ENCODE measurements around the gene CEMIP2.

Gene CEMIP2

DNA sequence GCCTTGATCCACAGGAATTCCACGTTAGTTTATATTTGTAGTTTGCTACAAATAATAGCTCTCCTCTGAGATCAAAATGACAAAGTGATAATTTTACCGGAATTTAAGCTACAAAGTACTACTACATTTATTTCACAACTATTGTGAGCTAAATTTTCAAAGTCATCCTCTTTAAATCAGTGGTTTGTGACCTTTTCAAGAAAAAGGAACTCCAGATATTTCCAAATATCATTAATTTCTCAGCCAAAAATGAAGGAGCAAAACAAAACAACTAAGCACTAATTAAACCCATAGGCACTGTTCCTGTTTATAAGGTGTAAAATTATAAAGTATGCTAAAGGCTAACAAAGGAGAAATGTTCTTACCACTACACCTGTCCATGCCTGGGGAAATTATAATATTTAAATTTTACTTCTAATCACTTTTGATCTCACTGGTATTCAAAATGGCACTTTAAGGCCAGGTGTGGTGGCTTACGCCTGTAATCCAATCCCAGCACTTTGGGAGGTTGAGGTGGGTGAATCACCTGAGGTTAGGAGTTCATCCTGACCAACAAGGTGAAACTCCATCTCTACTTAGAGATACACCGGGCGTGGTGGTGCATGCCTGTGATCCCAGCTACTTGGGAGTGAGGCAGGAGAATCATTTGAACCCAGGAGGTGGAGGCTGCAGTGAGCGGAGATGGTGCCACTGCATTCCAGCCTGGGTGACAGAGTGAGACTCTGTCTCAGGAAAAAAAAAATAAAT is 77.5 kb downstream of the CEMIP2 start:
- no peaks in the 10 kb centered on the region for H3K27me3 ChIP-seq (ENCODE audit: insufficient read depth, low read depth, severe bottlenecking)
- no peak overlapping the region for H3K27ac ChIP-seq
- H3K4me3 ChIP-seq (ENCODE audit: low read depth, low read length): no peak overlapping the region
- no peak for TF ChIP-seq CTCF (IDR thresholded peaks at IDR 0.05; ENCODE audit: low read depth, low read length)
- H3K36me3 ChIP-seq: no peaks in the 10 kb centered on the region
- no peak for DNase-seq
- no peaks in the 10 kb centered on the region for H3K9me3 ChIP-seq (ENCODE audit: severe bottlenecking)

- no peaks in the 10 kb centered on the region for H3K9me3 ChIP-seq (ENCODE audit: severe bottlenecking)
- no peaks in the 10 kb centered on the region for H3K36me3 ChIP-seq
- H3K27me3 ChIP-seq (ENCODE audit: insufficient read depth, low read depth, severe bottlenecking): no peaks in the 10 kb centered on the region
- no peak overlapping the region for H3K27ac ChIP-seq
- no peak for DNase-seq
- no peak for TF ChIP-seq CTCF (IDR thresholded peaks at IDR 0.05; ENCODE audit: low read depth, low read length)
- H3K4me3 ChIP-seq (ENCODE audit: low read depth, low read length): no peak overlapping the region
These were observed 78.1 kb downstream of the CEMIP2 start for GRCh38 chr9:71690063-71690688.

GRCh38 chr9:71687676-71688075 is 80.6 kb downstream of the CEMIP2 start:
- H3K9me3 ChIP-seq (ENCODE audit: severe bottlenecking): no peaks in the 10 kb centered on the region
- no peak for TF ChIP-seq CTCF (IDR thresholded peaks at IDR 0.05; ENCODE audit: low read depth, low read length)
- no peaks in the 10 kb centered on the region for H3K27me3 ChIP-seq (ENCODE audit: insufficient read depth, low read depth, severe bottlenecking)
- no peaks in the 10 kb centered on the region for H3K36me3 ChIP-seq
- DNase-seq: no peak
- no peak overlapping the region for H3K4me3 ChIP-seq (ENCODE audit: low read depth, low read length)
- no peak overlapping the region for H3K27ac ChIP-seq

GRCh38 chr9:71685988-71686387 is 82.3 kb downstream of the CEMIP2 start:
- no peak for TF ChIP-seq CTCF (IDR thresholded peaks at IDR 0.05; ENCODE audit: low read depth, low read length)
- no peaks in the 10 kb centered on the region for H3K27me3 ChIP-seq (ENCODE audit: insufficient read depth, low read depth, severe bottlenecking)
- no peak overlapping the region for H3K27ac ChIP-seq
- H3K9me3 ChIP-seq (ENCODE audit: severe bottlenecking): no peaks in the 10 kb centered on the region
- H3K36me3 ChIP-seq: no peaks in the 10 kb centered on the region
- H3K4me3 ChIP-seq (ENCODE audit: low read depth, low read length): no peak overlapping the region
- no peak for DNase-seq

DNA sequence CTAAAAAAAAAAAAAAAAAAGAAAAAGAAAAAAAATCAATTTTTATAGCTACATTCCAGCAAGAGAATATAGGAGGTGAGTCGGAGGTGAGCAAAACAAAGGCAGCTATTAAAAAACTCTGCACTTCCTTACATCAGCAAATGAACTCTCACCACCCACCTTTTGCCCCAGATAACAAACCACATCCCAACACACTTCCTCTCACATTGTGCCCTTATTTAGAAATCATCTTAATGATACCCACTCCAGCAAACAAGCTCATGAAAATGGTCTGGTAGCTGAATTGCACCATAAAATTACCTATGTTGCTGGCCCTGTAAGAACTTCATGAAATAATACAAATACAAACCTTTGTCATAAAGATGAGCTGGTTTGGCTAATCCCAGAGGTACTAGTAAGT is 82.9 kb downstream of the CEMIP2 start:
- H3K36me3 ChIP-seq: no peaks in the 10 kb centered on the region
- H3K9me3 ChIP-seq (ENCODE audit: severe bottlenecking): no peaks in the 10 kb centered on the region
- DNase-seq: no peak
- no peak overlapping the region for H3K27ac ChIP-seq
- no peak for TF ChIP-seq CTCF (IDR thresholded peaks at IDR 0.05; ENCODE audit: low read depth, low read length)
- no peak overlapping the region for H3K4me3 ChIP-seq (ENCODE audit: low read depth, low read length)
- H3K27me3 ChIP-seq (ENCODE audit: insufficient read depth, low read depth, severe bottlenecking): no peaks in the 10 kb centered on the region

Data from WERI-Rb-1 (cell line).